ENCODE results near the gene AGGF1.
"Not testable (repeated sequence)": the region's sequence is repeated elsewhere in the genome, so short reads cannot be mapped to it uniquely, and the experiment has no call there.

Gene AGGF1

DNA sequence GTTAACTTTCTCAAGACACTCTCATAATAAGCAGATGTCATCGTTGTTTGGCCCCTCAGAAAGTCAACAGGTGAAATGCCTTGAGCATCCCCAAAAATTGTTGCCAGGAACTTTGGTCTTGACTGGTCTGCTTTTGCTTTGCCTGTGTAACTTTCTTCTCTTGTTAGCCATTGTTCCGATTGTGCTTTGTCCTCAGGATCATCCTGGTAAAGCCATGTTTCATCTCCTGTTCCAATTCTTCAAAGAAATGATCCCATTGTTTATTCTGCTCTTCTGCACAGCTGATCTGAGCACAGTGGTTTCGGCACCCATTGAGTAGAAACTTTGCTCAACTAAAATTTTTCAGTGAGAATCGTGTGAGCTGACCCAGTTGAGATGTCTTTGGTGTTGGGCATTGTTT lies 65.0 kb downstream of the AGGF1 start:
- no peak for DNase-seq

DNA sequence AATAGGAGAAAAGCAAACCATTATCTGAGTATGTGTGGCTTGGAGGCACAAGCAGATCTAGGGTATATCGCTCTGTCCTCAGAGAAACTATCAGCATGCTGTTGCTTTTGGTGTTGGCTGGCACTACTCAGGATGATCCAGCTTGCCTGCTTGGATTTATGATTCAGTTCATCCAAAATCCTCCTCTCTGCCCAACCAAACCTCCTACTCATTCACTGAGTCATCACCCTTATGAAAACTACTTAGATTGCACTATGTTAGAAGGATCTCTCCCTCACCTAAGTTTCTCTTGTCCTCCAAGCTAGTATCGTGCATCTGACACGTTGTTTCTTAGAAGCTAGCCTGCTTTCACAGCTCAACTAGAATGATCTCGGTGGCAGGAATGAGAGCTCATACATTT lies 71.1 kb downstream of the AGGF1 start:
- no peak for DNase-seq

DNA sequence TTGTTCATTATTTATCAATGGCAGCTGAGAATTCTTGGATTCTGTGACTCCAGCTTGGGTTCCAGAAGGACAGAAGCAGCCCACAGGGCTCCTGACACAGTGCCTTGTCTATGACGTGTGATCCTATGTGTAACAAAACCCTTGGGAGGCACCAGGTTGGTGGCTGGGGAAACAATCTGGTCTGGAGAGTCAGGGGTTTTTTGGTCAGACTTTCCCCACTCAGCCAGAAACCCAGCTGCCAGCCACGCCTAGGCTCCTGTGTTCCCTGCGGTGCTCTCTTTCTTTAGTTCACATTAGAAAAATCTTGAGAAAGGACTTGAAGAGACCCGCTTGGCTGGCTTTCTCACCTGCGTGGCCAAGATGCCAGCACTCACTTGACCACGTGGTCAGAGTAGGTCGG lies 72.3 kb downstream of the AGGF1 start:
- no peak for DNase-seq

DNA sequence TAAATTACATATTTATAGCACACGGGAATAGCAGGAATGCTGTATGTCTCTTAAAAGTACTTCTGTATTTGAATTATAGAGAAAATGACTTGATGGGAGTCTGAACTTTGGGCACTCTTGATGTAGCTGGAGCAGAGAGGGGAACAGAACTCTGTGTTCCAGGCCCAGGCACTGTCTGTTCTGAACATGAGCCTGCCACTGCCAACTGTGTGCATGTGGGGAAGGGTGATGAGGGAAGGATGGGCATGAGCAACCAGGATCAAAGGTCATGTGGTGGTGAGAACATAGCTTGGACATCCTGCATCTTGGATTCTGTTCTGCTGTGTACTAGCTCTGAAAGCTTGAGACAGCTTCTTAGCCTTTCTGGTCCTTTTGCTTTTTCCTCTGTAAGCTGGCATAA lies 73.3 kb downstream of the AGGF1 start:
- DNase-seq, result no peak

DNA sequence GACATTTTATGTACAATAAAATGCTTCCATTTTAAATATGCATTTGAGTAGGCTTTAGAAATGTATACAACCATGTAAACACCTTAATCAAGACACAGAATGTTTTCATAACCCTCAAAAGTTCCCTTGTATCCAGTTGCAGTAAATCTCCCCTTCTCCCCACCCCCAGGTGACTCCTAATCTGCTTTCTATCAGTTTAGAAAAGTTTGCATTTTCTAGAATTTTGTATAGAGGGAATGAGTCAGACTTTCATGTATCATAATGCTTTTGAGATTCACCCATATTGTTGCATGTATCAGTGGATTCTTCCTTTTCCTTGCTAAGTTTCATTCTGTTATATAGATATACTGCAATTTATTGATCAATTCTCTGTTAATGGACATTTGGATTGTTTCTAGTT lies 74.6 kb downstream of the AGGF1 start:
- DNase-seq, result no peak

DNA sequence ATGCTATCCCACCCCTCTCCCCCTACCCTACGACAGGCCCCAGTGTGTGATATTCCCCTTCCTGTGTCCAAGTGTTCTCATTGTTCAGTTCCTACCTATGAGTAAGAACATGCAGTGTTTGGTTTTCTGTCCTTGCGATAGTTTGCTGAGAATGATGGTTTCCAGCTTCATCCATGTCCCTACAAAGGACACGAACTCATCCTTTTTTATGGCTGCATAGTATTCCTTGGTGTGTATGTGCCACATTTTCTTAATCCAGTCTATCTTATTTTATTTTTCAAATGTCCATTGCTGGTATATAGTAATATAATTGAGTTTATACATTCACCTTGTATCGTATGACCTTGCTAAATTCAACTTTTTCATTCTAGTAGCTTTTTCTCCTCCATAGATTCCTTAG lies 76.8 kb downstream of the AGGF1 start:
- DNase-seq, result not testable (repeated sequence)
